Thyroid gland (tissue), 4 donors: ENCODE results near the gene DOCK2. TPM values are rescaled to one million over a fixed set of nuclear protein-coding genes. Genes with fewer than 3 reads are reported as not detected.
"Not testable (repeated sequence)": the region's sequence is repeated elsewhere in the genome, so short reads cannot be mapped to it uniquely, and the experiment has no call there.

ENCODE experiments used
- DNase-seq, 2 donors: peaks; one replicate each; pipeline ENCODE4 v3.0.0-alpha.2; 2019
- H3K27ac ChIP-seq, 3 donors: fragments of 200-600 bp; sonication (generic); 1 replicate in 2 of 3; 2 replicates in 1 of 3; pipeline ENCODE4 v1.5.1; 2016 to 2019; ENCODE audit warnings: mild to moderate bottlenecking in 1 of 3, moderate library complexity in 1 of 3
- H3K27me3 ChIP-seq: fragments of 200-600 bp; sonication (generic); one replicate; pipeline ENCODE4 v1.5.1; 2019
- H3K36me3 ChIP-seq, 2 donors: fragments of 200-600 bp; sonication (generic); one replicate each; pipeline ENCODE4 v1.5.1; 2016 to 2019
- H3K4me1 ChIP-seq, 2 donors: fragments of 200-600 bp; sonication (generic); one replicate each; pipeline ENCODE4 v1.5.1; 2017 to 2019
- H3K4me3 ChIP-seq, 3 donors: fragments of 200-600 bp; sonication (generic); replicated peaks in 1 of 3; 1 replicate in 2 of 3; 2 replicates in 1 of 3; pipeline ENCODE4 v1.5.1; 2016; ENCODE audit warnings: mild to moderate bottlenecking in 1 of 3
- H3K9me3 ChIP-seq: fragments of 200-600 bp; sonication (generic); one replicate; pipeline ENCODE4 v1.5.1; 2017
- POLR2A ChIP-seq, 2 donors: fragments of 450-650 bp; IDR thresholded peaks; one replicate each; pipeline ENCODE4 v1.6.1; 2017; ENCODE audit warnings: antibody characterized with exemption in 2 of 2, mild to moderate bottlenecking in 2 of 2, moderate library complexity in 1 of 2
- WGBS, 2 donors: methylation state at CpG; one replicate each; pipeline ENCODE4 v1.1.5; 2017; 5-methylcytosine and 5-hydroxymethylcytosine counted together
- intact Hi-C: fragments of 100-400 bp; cut with DNase I; formaldehyde crosslinking; loops from one replicate; pipeline ENCODE4 v1.15.1; 2023
- total RNA-seq, 4 donors: library from RNA; depleted of rRNA; stranded (reverse); fragments of >200 nt; gene quantifications; one replicate each; pipeline ENCODE4 v1.2.3, GENCODE V29; 2016
- TF ChIP-seq, protein P1 (sequence below), 6 experiments: fragments of 200-600 bp in 3 of 6; fragments of 450-650 bp in 3 of 6; sonication (generic) in 3 of 6; IDR thresholded peaks; one replicate each; pipeline ENCODE4 v1.5.1; 2016 to 2019; ENCODE audit warnings: antibody characterized with exemption in 6 of 6, mild to moderate bottlenecking in 2 of 6, inconsistent platforms in 1 of 6, moderate library complexity in 1 of 6

The DOCK2 gene
- total RNA-seq, 4 donors from 2014 or later = 4.3 to 14.1 (median 8.6) TPM

DNA sequence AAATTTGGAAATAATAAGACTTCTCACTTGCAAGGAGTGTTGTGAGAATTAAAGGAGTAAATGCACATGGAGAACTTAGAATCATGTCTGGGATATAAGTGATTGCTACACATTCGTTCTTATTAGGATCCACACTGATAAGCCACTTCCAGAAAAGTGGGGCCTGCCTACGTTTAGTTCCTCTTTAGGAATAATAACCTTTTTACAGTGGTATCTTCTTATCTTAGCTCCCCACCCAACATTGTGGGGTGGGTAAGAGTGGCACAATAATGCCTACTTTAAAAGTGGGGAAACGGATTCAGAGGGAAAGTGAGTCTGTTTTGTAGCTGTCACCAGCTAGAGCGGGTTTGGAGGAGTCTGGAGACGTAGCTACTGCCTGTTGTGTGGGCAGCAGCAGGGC, 16.0 kb downstream of the DOCK2 start:
- no peak overlapping the region for H3K4me3 ChIP-seq
- TF ChIP-seq, protein P1, sequence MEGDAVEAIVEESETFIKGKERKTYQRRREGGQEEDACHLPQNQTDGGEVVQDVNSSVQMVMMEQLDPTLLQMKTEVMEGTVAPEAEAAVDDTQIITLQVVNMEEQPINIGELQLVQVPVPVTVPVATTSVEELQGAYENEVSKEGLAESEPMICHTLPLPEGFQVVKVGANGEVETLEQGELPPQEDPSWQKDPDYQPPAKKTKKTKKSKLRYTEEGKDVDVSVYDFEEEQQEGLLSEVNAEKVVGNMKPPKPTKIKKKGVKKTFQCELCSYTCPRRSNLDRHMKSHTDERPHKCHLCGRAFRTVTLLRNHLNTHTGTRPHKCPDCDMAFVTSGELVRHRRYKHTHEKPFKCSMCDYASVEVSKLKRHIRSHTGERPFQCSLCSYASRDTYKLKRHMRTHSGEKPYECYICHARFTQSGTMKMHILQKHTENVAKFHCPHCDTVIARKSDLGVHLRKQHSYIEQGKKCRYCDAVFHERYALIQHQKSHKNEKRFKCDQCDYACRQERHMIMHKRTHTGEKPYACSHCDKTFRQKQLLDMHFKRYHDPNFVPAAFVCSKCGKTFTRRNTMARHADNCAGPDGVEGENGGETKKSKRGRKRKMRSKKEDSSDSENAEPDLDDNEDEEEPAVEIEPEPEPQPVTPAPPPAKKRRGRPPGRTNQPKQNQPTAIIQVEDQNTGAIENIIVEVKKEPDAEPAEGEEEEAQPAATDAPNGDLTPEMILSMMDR (IDR thresholded peaks at IDR 0.05) = no peak
- no peak for TF ChIP-seq POLR2A (IDR thresholded peaks at IDR 0.05)
- no peaks in the 10 kb centered on the region for H3K27me3 ChIP-seq
- no peaks in the 10 kb centered on the region for H3K4me1 ChIP-seq
- WGBS, 2 donors = 88 to 94% methylated on average over 5 of the region's 5 CpGs
- intact Hi-C loops = no loop called here
- H3K27ac ChIP-seq = no peak overlapping the region
- H3K36me3 ChIP-seq = no peaks in the 10 kb centered on the region
- DNase-seq = no peak
- H3K9me3 ChIP-seq = no peaks in the 10 kb centered on the region

- Histone ChIP-seq H3K4me1 (no peaks in the 10 kb centered on the region), H3K36me3 (no peaks in the 10 kb centered on the region), H3K27ac (no peak overlapping the region), H3K27me3 (no peaks in the 10 kb centered on the region), H3K9me3 (no peaks in the 10 kb centered on the region), H3K4me3 (no peak overlapping the region)
- 88 to 100% methylated on average over 2 of the region's 2 CpGs for WGBS, 2 donors
- TF ChIP-seq, protein P1 (IDR thresholded peaks at IDR 0.05) = no peak
- no peak for TF ChIP-seq POLR2A (IDR thresholded peaks at IDR 0.05)
- no peak for DNase-seq
- intact Hi-C loops = no loop called here
Measured at GRCh38 chr5:169655353-169655752, 18.3 kb downstream of the DOCK2 start.

DNA sequence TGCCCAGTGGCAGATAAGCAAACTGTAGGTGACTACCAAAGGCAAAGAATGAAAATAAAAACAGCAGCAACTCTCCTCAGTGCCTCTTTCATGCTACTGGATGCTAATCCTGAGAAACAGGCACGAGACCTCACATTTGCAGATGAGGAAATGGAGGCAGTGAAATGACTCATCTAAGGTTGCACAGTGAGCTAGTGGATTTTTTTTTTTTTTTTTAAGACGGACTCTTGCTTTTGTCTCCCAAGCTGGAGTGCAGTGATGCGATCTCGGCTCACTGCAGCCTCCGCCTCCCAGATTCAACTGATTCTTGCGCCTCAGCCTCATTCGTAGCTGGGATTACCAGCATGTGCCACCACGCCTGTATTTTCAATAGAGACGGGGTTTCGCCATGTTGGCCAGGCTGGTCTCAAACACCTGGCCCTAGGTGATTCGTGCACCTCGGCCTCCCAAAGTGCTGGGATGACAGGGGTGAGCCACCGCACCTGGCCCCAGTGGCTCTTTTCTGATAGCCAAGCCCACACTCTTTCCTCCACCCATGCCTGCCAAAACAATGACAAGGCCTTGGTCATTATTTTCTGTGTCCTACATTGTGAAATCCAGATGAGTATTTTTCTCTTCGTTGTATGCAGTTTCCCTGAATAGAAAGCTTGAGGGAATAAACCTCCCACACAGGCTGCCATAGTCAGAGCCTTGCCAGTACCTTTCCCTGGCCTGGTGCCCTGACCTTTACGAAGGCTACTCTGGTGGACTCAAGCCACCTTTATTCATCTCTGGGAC, 19.2 kb downstream of the DOCK2 start:
- TF ChIP-seq, protein P1 (IDR thresholded peaks at IDR 0.05) = no peak
- no peak for TF ChIP-seq POLR2A (IDR thresholded peaks at IDR 0.05)
- Histone ChIP-seq H3K27me3 (no peaks in the 10 kb centered on the region), H3K27ac (no peak overlapping the region), H3K4me1 (no peaks in the 10 kb centered on the region), H3K9me3 (no peaks in the 10 kb centered on the region), H3K4me3 (no peak overlapping the region), H3K36me3 (no peaks in the 10 kb centered on the region)
- no peak for DNase-seq
- intact Hi-C loops = no loop called here
- 90 to 93% methylated on average over 15 of the region's 15 CpGs for WGBS, 2 donors

DNA sequence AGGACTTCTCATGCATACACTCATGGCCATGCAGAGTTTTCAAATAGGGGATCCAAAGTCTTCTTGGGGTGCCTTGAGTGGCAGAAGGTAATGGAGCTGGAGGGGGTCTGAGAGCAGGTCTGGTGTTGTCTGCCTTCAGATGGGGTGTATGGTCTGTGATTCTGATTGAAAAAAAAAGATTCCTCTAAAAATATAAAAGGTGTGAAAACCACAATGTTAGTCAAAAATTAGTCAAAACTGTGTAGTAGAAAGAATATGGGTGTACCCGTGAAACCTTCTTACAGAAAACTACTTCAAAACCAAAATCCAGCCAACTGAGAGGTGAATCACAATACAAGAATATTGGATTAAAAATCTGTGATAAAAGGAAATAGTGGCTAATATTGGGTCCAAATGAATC, 20.1 kb downstream of the DOCK2 start:
- WGBS, 2 donors = 85 to 100% methylated on average over 1 of the region's 1 CpG
- intact Hi-C loops = no loop called here
- DNase-seq = no peak

GRCh38 chr5:169662451-169662850, 25.4 kb downstream of the DOCK2 start:
- WGBS, 2 donors = 83 to 88% methylated on average over 3 of the region's 3 CpGs
- DNase-seq, H3K36me3 ChIP-seq, H3K9me3 ChIP-seq, H3K4me3 ChIP-seq, H3K27me3 ChIP-seq, intact Hi-C loops, H3K4me1 ChIP-seq, H3K27ac ChIP-seq: not testable (repeated sequence)

More for the DNA sequence above, 20.1 kb downstream of the DOCK2 start:
- H3K4me1 ChIP-seq = no peaks in the 10 kb centered on the region
- no peaks in the 10 kb centered on the region for H3K9me3 ChIP-seq
- no peak overlapping the region for H3K4me3 ChIP-seq
- no peaks in the 10 kb centered on the region for H3K36me3 ChIP-seq
- no peaks in the 10 kb centered on the region for H3K27me3 ChIP-seq
- no peak overlapping the region for H3K27ac ChIP-seq
- TF ChIP-seq, protein P1 (IDR thresholded peaks at IDR 0.05) = no peak
- TF ChIP-seq POLR2A (IDR thresholded peaks at IDR 0.05) = no peak
